Measurements from ENCODE around the gene STAT6. TPM values are rescaled to one million over a fixed set of nuclear protein-coding genes. Genes with fewer than 3 reads are reported as not detected.

The STAT6 gene
- total RNA-seq, 2 donors from 2014 or later: 52.7 to 82.4 TPM

DNA sequence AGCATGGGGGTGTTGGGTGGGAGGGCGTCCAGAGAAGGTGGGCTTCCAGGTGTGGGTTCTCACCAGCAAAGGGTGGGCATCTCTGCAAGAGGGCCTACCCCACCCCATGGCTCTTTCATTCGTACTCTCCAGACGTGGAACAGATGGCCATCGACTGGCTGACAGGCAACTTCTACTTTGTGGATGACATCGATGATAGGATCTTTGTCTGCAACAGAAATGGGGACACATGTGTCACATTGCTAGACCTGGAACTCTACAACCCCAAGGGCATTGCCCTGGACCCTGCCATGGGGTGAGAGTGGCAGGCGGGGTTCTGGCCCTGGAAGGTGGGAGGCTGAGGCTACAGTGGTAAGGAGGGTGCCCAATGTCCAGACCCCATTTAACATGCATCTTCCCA, 42.9 kb upstream of the STAT6 start:
- no peaks in the 10 kb centered on the region for H3K27me3 ChIP-seq
- no peaks in the 10 kb centered on the region for H3K9me3 ChIP-seq
- no peak overlapping the region for H3K4me3 ChIP-seq
- H3K27ac ChIP-seq: no peak overlapping the region
- TF ChIP-seq, protein P1, sequence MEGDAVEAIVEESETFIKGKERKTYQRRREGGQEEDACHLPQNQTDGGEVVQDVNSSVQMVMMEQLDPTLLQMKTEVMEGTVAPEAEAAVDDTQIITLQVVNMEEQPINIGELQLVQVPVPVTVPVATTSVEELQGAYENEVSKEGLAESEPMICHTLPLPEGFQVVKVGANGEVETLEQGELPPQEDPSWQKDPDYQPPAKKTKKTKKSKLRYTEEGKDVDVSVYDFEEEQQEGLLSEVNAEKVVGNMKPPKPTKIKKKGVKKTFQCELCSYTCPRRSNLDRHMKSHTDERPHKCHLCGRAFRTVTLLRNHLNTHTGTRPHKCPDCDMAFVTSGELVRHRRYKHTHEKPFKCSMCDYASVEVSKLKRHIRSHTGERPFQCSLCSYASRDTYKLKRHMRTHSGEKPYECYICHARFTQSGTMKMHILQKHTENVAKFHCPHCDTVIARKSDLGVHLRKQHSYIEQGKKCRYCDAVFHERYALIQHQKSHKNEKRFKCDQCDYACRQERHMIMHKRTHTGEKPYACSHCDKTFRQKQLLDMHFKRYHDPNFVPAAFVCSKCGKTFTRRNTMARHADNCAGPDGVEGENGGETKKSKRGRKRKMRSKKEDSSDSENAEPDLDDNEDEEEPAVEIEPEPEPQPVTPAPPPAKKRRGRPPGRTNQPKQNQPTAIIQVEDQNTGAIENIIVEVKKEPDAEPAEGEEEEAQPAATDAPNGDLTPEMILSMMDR (IDR thresholded peaks at IDR 0.05): no peak
- no peak for TF ChIP-seq POLR2A (IDR thresholded peaks at IDR 0.05)
- DNase-seq: no peak
- no peak for ATAC-seq
- no peaks in the 10 kb centered on the region for H3K36me3 ChIP-seq (replicated peaks in 1 of 2; ENCODE audit: insufficient read depth in 1 of 2, low read depth in 2 of 2)
- peaks cover 4% of the 10 kb centered on the region for H3K4me1 ChIP-seq
- intact Hi-C loops (cut with DNase I): no loop called here
- 90 to 92% methylated on average over 6 of the region's 6 CpGs for WGBS, 2 donors

DNA sequence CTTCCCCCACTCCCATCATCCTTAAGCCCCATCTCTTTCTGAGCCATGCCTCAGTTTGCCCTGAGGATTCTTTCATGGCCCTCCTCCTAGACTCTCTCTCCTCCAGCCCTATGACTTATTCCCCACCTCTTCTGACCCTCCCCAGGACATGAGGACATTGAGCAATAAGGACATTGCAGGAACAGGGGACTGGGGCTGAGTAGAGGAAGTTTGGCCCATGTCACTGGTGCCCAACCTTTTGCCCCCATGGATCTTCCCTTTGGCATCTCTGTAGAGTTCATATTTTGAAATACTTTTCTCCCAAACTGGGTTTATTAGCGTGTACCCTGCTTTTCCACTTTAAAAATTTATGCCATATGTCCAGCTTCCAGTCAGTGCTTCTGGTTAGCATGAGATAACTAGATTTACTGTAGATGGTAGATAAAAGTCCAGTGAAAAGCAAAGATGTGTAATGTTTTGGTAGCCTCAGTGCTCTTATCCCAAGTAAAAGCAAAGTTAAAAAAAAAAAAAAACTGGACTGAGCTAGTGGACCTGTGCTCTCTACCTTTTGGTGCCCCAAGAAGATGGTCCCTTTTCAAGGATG, 42.3 kb upstream of the STAT6 start:
- no peaks in the 10 kb centered on the region for H3K9me3 ChIP-seq
- TF ChIP-seq, protein P1 (IDR thresholded peaks at IDR 0.05): no peak
- no peak for TF ChIP-seq POLR2A (IDR thresholded peaks at IDR 0.05)
- intact Hi-C loops (cut with DNase I): no loop called here
- 57 to 60% methylated on average over 1 of the region's 1 CpG for WGBS, 2 donors
- peaks cover 4% of the 10 kb centered on the region for H3K4me1 ChIP-seq
- H3K4me3 ChIP-seq: no peak overlapping the region
- H3K27me3 ChIP-seq: no peaks in the 10 kb centered on the region
- no peak for ATAC-seq
- no peaks in the 10 kb centered on the region for H3K36me3 ChIP-seq (replicated peaks in 1 of 2; ENCODE audit: insufficient read depth in 1 of 2, low read depth in 2 of 2)
- H3K27ac ChIP-seq: peak overlapping the region in 1 of 4 donors; percentile 33
- no peak for DNase-seq

DNA sequence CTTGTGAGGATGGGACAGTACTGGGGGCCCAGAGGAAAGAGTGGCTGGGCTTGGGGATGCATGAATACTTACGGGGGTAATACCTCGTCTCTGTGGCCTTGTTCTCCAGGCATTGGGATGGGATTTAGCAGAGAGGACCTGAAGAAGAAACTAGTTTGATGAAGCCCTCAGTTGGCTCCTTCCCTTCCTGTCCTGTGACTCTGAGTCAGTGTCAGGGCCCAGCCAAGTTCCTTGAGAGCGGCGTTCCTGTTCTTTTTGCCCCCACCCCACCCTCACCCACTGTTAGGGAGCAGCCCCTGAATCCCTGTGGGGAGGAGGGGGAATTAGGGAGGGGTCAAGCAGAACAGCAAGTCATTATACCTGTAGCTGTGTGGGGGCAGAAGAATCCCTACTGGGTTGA, 41.5 kb upstream of the STAT6 start:
- Histone ChIP-seq H3K4me1 (peaks cover 4% of the 10 kb centered on the region), H3K4me3 (no peak overlapping the region), H3K36me3 (replicated peaks in 1 of 2; ENCODE audit: insufficient read depth in 1 of 2, low read depth in 2 of 2) (no peaks in the 10 kb centered on the region), H3K9me3 (no peaks in the 10 kb centered on the region), H3K27ac (peak overlapping the region in 2 of 4 donors; percentile 17 to 36), H3K27me3 (no peaks in the 10 kb centered on the region)
- DNase-seq: no peak
- WGBS, 2 donors: 83% methylated on average over 4 of the region's 4 CpGs
- ATAC-seq: no peak
- intact Hi-C loops (cut with DNase I): no loop called here
- TF ChIP-seq POLR2A (IDR thresholded peaks at IDR 0.05): no peak
- TF ChIP-seq, protein P1 (IDR thresholded peaks at IDR 0.05): no peak

- intact Hi-C loops (cut with DNase I): no loop called here
- Histone ChIP-seq H3K27me3 (no peaks in the 10 kb centered on the region), H3K36me3 (replicated peaks in 1 of 2; ENCODE audit: insufficient read depth in 1 of 2, low read depth in 2 of 2) (no peaks in the 10 kb centered on the region), H3K27ac (peak overlapping the region in 2 of 4 donors; percentile 17 to 36), H3K4me3 (no peak overlapping the region), H3K4me1 (peaks cover 4% of the 10 kb centered on the region), H3K9me3 (no peaks in the 10 kb centered on the region)
- TF ChIP-seq, protein P1 (IDR thresholded peaks at IDR 0.05): no peak
- no peak for TF ChIP-seq POLR2A (IDR thresholded peaks at IDR 0.05)
- ATAC-seq (no peak), DNase-seq (no peak)
- 69 to 74% methylated on average over 14 to 17 of the region's 17 CpGs for WGBS, 2 donors
Measured at GRCh38 chr12:57151741-57152630, 40.8 kb upstream of the STAT6 start.
